Activated naive CD8-positive, alpha-beta T cell treated with anti-CD3 and anti-CD28 coated beads for 36 hours (primary cell): Measurements from ENCODE around the gene ZNF32. TPM values are rescaled to one million over a fixed set of nuclear protein-coding genes. Genes with fewer than 3 reads are reported as not detected.
A peak's percentile ranks its signal among the peaks of the same experiment; 100 is the strongest.

Experiments used
- DNase-seq: peaks from one replicate; pipeline ENCODE4 v3.0.0; 2021
- H3K27ac Mint-ChIP-seq: one replicate; pipeline ENCODE4 v1.8.0; 2022; ENCODE audit warnings: mild to moderate bottlenecking, moderate library complexity, mixed read lengths
- H3K27me3 Mint-ChIP-seq: one replicate; pipeline ENCODE4 v1.8.0; 2022; ENCODE audit warnings: mild to moderate bottlenecking, mixed read lengths
- H3K36me3 Mint-ChIP-seq: one replicate; pipeline ENCODE4 v1.8.0; 2021; ENCODE audit warnings: mild to moderate bottlenecking, mixed read lengths
- H3K4me1 Mint-ChIP-seq: one replicate; pipeline ENCODE4 v1.8.0; 2021; ENCODE audit warnings: mixed read lengths
- H3K4me3 Mint-ChIP-seq: one replicate; pipeline ENCODE4 v1.8.0; 2022; ENCODE audit warnings: mild to moderate bottlenecking, moderate library complexity, mixed read lengths
- H3K9me3 Mint-ChIP-seq: one replicate; pipeline ENCODE4 v1.8.0; 2022; ENCODE audit warnings: mixed read lengths
- total RNA-seq, 2 experiments: library from RNA; stranded (reverse); gene quantifications; one replicate each; pipeline ENCODE4 v1.2.3, GENCODE V29; 2021

Gene ZNF32
- total RNA-seq: 10 to 100 TPM; 12.2 to 13.9 TPM

DNA sequence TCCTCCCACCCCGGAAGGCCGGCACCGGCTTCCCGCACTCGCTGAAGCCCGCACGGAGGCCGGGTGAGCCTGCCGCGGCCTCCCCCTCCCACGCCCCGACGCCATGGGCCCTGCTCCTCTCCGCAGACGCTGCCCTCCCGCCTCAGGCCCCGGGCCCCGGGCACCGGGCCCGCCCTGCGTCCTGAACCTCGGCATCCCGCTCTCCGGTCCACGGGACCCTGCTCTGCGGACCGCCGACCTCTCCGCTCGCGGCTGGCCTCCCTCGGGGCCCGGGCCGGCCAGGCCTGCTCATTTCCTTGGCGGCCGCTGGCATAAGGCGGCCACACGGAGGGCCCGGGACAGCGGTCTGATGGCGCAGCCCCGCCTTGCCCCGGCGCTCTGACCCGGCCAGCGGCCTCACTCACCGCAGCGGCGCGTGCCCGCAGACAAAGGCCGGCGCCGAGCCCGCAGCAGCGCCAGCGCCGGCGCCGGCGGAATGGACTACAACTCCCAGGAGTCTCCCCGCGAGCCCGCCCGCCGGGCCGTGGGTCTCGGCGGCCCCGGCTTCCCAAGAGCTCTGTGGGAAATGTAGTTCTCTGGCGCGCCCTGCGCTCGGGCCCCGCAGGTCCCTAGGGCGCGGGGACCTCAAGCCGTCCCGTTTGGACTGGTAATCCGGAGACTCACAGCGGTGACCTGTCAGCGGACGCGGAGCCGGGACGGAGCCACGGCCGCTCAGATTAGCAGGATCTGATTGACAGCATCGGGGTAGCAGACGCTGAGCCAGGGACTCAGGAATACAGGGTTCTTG, at the start of gene ZNF32:
TSS of gene ZNF32 (minus strand) at position 484 of the 787 bp plus-strand sequence. CDS start 2,748 bp downstream, outside the sequence.
- H3K27me3 Mint-ChIP-seq: peaks cover 14% of the 10 kb centered on the region
- peaks cover 13% of the 10 kb centered on the region for H3K4me1 Mint-ChIP-seq
- H3K4me3 Mint-ChIP-seq: peak within 1 kb of the TSS; percentile 90
- H3K27ac Mint-ChIP-seq: peak within 1 kb of the TSS; percentile 79
- H3K9me3 Mint-ChIP-seq: peaks cover 24% of the 10 kb centered on the region
- H3K36me3 Mint-ChIP-seq: peaks cover 45% of the 10 kb centered on the region
- DNase-seq: peak; percentile 84

GRCh38 chr10:43698156-43698555, 49.5 kb upstream of the ZNF32 start:
- Mint-ChIP-seq H3K36me3 (no peaks in the 10 kb centered on the region), H3K4me1 (no peaks in the 10 kb centered on the region)
- no peak for DNase-seq

DNA sequence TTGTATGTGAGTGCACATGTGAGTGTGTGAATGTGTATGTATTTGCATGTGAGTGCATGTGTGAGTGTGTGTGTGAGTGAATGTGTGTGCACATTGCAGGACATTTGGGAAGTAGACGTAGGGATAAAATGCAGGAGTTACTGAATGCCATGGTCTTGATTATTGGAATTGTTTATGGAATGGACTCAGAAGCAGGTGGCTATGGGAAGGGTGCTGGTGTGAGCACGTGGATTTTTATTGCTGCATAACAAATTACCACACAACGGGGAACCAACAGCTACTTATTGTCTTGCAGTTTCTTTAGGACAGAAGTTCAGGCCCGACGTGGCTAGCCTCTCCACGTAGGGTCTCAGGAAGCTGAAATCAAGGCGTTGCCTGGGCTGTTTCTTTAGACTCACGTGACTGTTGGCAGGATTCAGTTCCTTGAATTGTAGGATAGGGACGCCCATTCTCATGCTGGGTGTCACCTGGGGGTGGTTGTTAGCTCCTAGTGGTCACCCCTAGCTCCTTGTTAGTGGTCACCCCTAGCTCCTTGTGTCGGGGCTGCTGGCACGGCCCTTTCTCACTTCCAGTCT, 48.3 kb upstream of the ZNF32 start:
- Mint-ChIP-seq H3K27me3 (peaks cover 10% of the 10 kb centered on the region), H3K4me1 (no peaks in the 10 kb centered on the region), H3K27ac (no peak overlapping the region), H3K9me3 (no peaks in the 10 kb centered on the region), H3K36me3 (no peaks in the 10 kb centered on the region), H3K4me3 (no peak overlapping the region)
- DNase-seq: no peak

More at GRCh38 chr10:43698156-43698555, 49.5 kb upstream of the ZNF32 start:
- no peak overlapping the region for H3K27ac Mint-ChIP-seq
- H3K4me3 Mint-ChIP-seq: no peak overlapping the region
- no peaks in the 10 kb centered on the region for H3K9me3 Mint-ChIP-seq
- H3K27me3 Mint-ChIP-seq: no peaks in the 10 kb centered on the region

DNA sequence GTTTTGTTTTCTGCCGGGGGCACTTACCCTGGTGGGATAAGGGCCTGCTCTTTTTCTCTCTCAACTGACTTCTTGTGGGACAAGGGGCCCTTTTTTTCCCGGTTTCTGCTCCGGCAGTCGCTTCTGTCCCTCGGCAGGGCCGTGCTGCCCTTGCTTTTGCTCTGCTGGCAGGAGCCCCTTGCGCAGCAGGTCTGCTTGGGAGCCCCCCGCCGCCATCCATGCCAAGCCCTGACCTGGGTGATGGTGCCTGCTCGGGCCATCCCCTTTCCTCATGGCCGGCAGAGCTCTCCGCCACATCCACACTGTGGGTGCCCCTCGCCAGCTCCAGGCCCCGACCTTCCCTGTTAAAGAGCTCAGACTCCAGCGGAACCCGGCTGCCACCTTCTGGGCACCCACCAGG, 47.0 kb upstream of the ZNF32 start:
- H3K4me1 Mint-ChIP-seq: no peaks in the 10 kb centered on the region
- no peaks in the 10 kb centered on the region for H3K36me3 Mint-ChIP-seq
- no peaks in the 10 kb centered on the region for H3K9me3 Mint-ChIP-seq
- DNase-seq: no peak
- H3K27me3 Mint-ChIP-seq: peaks cover 22% of the 10 kb centered on the region
- no peak overlapping the region for H3K4me3 Mint-ChIP-seq
- no peak overlapping the region for H3K27ac Mint-ChIP-seq

DNA sequence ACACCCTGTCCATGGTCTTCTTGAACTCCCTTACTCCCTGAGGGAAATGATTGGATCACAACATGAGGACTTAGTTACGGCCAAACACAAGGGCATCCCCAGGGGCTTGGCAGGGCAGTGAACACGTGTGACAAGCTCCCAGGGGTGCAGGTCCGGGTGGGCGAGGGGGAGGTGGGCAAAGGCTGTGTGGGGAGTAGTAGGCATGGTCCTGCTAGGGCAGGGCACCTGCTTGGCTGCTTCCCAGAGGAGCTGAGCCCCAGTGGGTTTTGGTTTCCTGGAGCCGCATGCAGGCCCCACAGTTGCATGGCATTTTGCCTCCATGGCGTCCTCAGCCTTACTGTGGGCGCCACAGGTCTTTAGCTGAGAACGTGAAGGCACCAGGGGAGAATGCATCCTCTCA, 46.6 kb upstream of the ZNF32 start:
- peaks cover 26% of the 10 kb centered on the region for H3K27me3 Mint-ChIP-seq
- H3K27ac Mint-ChIP-seq: no peak overlapping the region
- DNase-seq: no peak
- no peaks in the 10 kb centered on the region for H3K36me3 Mint-ChIP-seq
- H3K9me3 Mint-ChIP-seq: no peaks in the 10 kb centered on the region
- peaks cover 1% of the 10 kb centered on the region for H3K4me1 Mint-ChIP-seq
- H3K4me3 Mint-ChIP-seq: no peak overlapping the region

- Mint-ChIP-seq H3K27ac (no peak overlapping the region), H3K4me3 (no peak overlapping the region), H3K4me1 (peaks cover 3% of the 10 kb centered on the region), H3K9me3 (no peaks in the 10 kb centered on the region), H3K27me3 (peaks cover 26% of the 10 kb centered on the region), H3K36me3 (no peaks in the 10 kb centered on the region)
- no peak for DNase-seq
Observed at GRCh38 chr10:43694526-43694925, 45.8 kb upstream of the ZNF32 start.

DNA sequence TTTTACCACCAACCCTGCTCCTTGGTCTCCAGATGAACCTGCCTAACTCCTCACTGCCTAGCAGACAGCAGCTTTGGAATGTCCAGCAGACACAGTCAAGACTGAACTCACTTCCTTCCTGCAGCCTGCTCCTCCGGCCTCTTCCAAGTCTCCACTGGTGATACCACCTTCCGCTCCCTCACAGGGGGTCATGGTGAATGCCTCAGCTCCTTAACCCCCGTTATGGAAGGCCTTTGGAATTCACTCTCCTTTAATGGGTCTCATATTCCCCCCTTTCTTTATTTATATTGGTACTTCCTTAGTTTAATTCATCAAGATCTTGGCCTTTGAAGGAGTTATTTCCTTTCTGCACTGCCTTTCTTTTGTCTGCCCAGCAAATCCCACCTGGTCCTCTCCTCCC, 44.9 kb upstream of the ZNF32 start:
- Mint-ChIP-seq H3K4me3 (no peak overlapping the region), H3K27me3 (peaks cover 29% of the 10 kb centered on the region), H3K4me1 (peaks cover 5% of the 10 kb centered on the region), H3K36me3 (no peaks in the 10 kb centered on the region), H3K27ac (no peak overlapping the region), H3K9me3 (no peaks in the 10 kb centered on the region)
- DNase-seq: no peak

- Mint-ChIP-seq H3K4me1 (peaks cover 5% of the 10 kb centered on the region), H3K36me3 (no peaks in the 10 kb centered on the region), H3K27ac (no peak overlapping the region), H3K27me3 (peaks cover 33% of the 10 kb centered on the region), H3K4me3 (no peak overlapping the region), H3K9me3 (no peaks in the 10 kb centered on the region)
- DNase-seq: no peak
Observed at GRCh38 chr10:43692051-43692825, 43.6 kb upstream of the ZNF32 start.

DNA sequence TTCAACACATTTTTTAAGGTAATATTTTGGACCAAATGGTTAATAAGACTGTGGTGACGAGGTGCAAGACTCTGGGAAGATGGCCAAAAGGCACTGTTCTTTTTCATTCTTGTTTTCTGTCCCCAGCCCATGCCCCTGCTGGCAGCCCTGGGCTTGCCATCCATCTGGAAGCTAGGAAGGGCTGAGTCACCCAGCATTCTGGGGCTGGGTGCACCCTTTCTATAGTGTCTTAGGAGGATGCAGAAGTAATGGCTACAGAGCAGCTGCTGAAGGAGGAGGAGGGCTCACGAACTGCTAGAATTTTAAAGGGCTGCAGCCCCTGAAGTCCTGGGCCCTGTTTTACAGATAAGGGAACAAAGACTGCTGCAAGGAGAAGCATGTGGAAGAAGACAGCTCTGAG, 42.8 kb upstream of the ZNF32 start:
- peaks cover 5% of the 10 kb centered on the region for H3K4me1 Mint-ChIP-seq
- H3K27me3 Mint-ChIP-seq: peaks cover 36% of the 10 kb centered on the region
- no peak overlapping the region for H3K27ac Mint-ChIP-seq
- no peak for DNase-seq
- H3K9me3 Mint-ChIP-seq: no peaks in the 10 kb centered on the region
- no peaks in the 10 kb centered on the region for H3K36me3 Mint-ChIP-seq
- no peak overlapping the region for H3K4me3 Mint-ChIP-seq

DNA sequence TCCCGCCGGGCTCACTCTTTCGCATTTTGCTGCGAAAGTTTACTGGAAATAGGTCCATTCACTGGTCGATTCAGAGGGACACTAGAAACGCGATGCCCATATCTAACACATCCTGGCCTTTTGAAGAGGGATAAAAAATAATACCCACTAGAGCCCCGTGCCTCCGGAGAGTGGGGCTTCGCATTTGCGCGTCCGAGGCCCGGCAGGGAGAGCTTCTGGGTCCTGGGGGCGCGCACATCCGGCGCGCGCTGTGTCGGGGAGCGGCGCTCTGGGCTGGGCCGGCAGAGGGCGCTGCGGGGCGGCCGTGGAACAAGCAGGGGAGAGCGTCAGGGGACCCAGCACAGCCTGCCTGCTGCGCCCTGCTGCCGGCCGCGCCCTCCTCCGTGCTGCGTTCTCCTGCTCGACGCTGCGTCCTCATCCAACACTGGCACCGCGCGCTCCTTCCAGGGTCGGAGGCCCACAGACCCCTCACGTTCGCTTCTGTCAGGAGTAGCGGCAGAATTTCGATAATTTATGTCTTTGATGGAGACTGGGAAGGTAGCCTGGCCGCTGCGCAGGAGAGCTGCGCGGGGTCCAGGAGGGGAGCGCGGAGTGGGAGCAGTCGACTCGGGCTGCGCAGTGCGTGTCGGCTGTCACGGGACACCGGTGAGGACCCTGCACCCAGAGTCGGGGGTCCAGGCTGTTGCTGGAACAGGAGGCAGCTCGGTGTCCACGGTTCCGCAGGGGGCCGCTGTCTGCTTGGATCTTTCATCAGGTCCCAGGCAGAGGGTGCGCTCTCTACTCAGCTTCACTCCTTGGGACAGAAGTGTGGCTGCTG, 41.5 kb upstream of the ZNF32 start:
- DNase-seq: peak; percentile 89
- Mint-ChIP-seq H3K9me3 (no peaks in the 10 kb centered on the region), H3K27ac (peak overlapping the region; percentile 31), H3K4me3 (peak overlapping the region; percentile 79), H3K36me3 (no peaks in the 10 kb centered on the region), H3K4me1 (peaks cover 5% of the 10 kb centered on the region), H3K27me3 (peaks cover 37% of the 10 kb centered on the region)

GRCh38 chr10:43689618-43689954, 40.9 kb upstream of the ZNF32 start:
- H3K4me3 Mint-ChIP-seq: peak overlapping the region; percentile 79
- peaks cover 37% of the 10 kb centered on the region for H3K27me3 Mint-ChIP-seq
- no peaks in the 10 kb centered on the region for H3K9me3 Mint-ChIP-seq
- H3K4me1 Mint-ChIP-seq: peaks cover 5% of the 10 kb centered on the region
- DNase-seq: peak; percentile 28
- H3K36me3 Mint-ChIP-seq: no peaks in the 10 kb centered on the region
- H3K27ac Mint-ChIP-seq: no peak overlapping the region

DNA sequence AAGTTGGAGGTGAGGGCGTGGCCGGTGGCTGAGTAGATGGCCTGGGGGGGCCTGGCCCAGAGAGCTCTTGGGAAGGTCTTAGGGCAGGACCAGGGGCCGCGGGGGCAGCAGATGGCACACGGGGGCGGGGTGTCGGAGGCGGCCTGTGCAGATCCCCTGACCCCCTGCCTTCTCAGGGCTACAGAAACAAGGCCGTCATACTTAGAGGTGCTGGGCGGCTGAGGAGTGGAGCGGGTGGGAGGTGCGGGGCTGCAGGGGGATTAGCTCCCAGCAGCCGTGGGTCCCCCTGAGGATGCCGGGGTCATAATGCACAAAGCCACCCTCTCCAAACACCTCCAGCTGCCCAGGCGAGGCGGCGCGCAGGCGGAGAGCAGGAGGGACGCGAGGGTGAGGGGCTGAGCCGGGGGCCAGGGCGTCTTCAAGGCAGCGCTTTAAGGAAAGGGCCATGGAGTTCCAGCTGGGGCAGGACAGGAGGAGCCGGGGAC, 40.4 kb upstream of the ZNF32 start:
- peaks cover 5% of the 10 kb centered on the region for H3K4me1 Mint-ChIP-seq
- no peaks in the 10 kb centered on the region for H3K9me3 Mint-ChIP-seq
- H3K36me3 Mint-ChIP-seq: no peaks in the 10 kb centered on the region
- peaks cover 37% of the 10 kb centered on the region for H3K27me3 Mint-ChIP-seq
- H3K4me3 Mint-ChIP-seq: peak overlapping the region; percentile 79
- no peak overlapping the region for H3K27ac Mint-ChIP-seq
- DNase-seq: no peak

DNA sequence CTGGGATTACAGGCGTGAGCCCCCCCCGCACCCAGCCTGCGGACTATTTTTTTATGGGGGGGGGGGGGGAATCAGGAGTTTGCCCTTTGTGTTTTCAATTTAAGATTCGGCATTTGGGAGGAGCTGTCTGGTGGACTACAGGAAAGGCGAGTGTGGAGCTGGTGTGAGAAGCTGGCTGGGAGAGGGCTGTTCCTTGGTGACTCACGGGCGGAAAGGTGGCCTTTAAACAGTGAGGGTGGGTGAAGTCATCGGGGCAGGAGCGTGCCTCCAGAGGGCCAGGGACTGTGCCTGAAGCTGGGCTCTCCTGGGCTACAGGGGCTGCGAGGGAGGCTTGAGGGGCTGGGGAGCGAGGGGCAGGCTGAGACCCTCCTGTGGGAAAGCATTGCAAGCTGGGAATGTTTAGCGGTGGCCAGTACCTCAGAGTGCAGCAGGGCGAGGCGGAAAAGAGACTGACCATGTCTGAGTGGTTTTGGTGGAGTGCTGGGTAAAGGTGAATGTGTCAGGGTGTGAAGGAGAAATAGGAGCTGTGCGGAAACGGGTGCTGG, 39.7 kb upstream of the ZNF32 start:
- Mint-ChIP-seq H3K4me1 (peaks cover 5% of the 10 kb centered on the region), H3K9me3 (no peaks in the 10 kb centered on the region), H3K27ac (no peak overlapping the region), H3K4me3 (no peak overlapping the region), H3K27me3 (peaks cover 42% of the 10 kb centered on the region), H3K36me3 (no peaks in the 10 kb centered on the region)
- no peak for DNase-seq

DNA sequence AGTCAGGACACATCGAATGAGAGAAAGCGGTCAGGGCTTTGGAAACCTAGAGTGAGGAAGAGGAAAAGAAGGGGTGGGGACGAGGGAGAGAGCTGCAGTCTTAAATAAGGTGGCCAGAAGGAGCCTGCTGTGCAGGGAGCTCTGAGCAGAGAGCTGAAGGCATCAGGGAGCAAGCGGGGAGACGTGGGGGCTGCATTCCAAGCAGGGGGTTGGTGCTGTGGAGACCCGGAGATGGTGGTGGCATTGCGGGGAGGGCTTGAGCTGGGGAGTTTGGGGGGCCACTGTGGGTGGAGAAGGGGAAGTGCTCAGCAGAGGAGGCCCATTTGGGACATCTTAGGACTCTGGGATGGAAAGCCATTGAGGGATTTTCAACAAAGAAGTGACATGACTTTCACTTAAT, 38.7 kb upstream of the ZNF32 start:
- Mint-ChIP-seq H3K4me1 (peaks cover 5% of the 10 kb centered on the region), H3K27ac (no peak overlapping the region), H3K27me3 (peaks cover 42% of the 10 kb centered on the region), H3K36me3 (no peaks in the 10 kb centered on the region), H3K9me3 (no peaks in the 10 kb centered on the region), H3K4me3 (no peak overlapping the region)
- DNase-seq: no peak
